OCI-LY3 (cell line): ENCODE data around the gene TMC2.

Experiments used
- H2AFZ ChIP-seq: fragments of 200-600, 300-600 bp; shearing (Covaris generic); 2 replicates; pipeline ENCODE4 v1.6.0; 2014; ENCODE audit warnings: antibody characterized with exemption, low read depth, low read length
- H3K27ac ChIP-seq: fragments of 200-600, 300-600 bp; sonication (generic); 2 replicates; pipeline ENCODE4 v1.5.1; 2014; ENCODE audit warnings: mild to moderate bottlenecking, low read length, moderate library complexity, mixed read lengths
- H3K27me3 ChIP-seq: fragments of 200-600, 300-600 bp; sonication (generic); 2 replicates; pipeline ENCODE4 v1.6.1; 2014; ENCODE audit warnings: low read depth, low read length, mixed read lengths
- H3K36me3 ChIP-seq: fragments of 200-600, 300-600 bp; sonication (generic); replicated peaks from 2 replicates; pipeline ENCODE3; 2014; ENCODE audit warnings: low read depth, low read length, mixed read lengths
- H3K4me1 ChIP-seq: fragments of 300-600, 200-600 bp; sonication (generic); 2 replicates; pipeline ENCODE4 v1.6.1; 2014; ENCODE audit warnings: low read length, mixed read lengths
- H3K4me2 ChIP-seq: fragments of 200-600, 300-600 bp; sonication (generic); 2 replicates; pipeline ENCODE4 v1.6.1; 2014; ENCODE audit warnings: low read length, mixed read lengths
- H3K4me3 ChIP-seq: fragments of 300-600, 200-600 bp; sonication (generic); 2 replicates; pipeline ENCODE4 v1.5.1; 2014; ENCODE audit warnings: antibody characterized with exemption, mild to moderate bottlenecking, low read length, moderate library complexity
- H3K79me2 ChIP-seq: fragments of 300-600, 200-600 bp; shearing (Covaris generic); 2 replicates; pipeline ENCODE4 v1.6.1; 2014; ENCODE audit warnings: mild to moderate bottlenecking, low read length, mixed read lengths
- H3K9ac ChIP-seq: fragments of 300-600, 200-600 bp; shearing (Covaris generic); 2 replicates; pipeline ENCODE4 v1.6.0; 2014; ENCODE audit warnings: mild to moderate bottlenecking, low read length, moderate library complexity
- H3K9me3 ChIP-seq: fragments of 200-600, 300-600 bp; shearing (Covaris generic); 2 replicates; pipeline ENCODE4 v1.6.1; 2014; ENCODE audit warnings: low read length, mixed read lengths; ENCODE audit not compliant: insufficient read depth
- H4K20me1 ChIP-seq: fragments of 200-600, 300-600 bp; sonication (generic); 2 replicates; pipeline ENCODE4 v1.6.1; 2016; ENCODE audit warnings: low read length, mixed read lengths; ENCODE audit not compliant: insufficient read depth
- EZH2phosphoT487 ChIP-seq: fragments of 200-600 bp; shearing (Covaris generic); IDR thresholded peaks from 2 replicates; pipeline ENCODE4 v1.6.1; 2018; ENCODE audit warnings: antibody characterized with exemption, mixed run types, low read depth
- TF ChIP-seq, protein P1 (sequence below): fragments of 200-600, 300-600 bp; sonication (generic); IDR thresholded peaks from 2 replicates; pipeline ENCODE4 v1.5.1; 2014; ENCODE audit warnings: antibody characterized with exemption, low read length, low read depth

TMC2 gene

DNA sequence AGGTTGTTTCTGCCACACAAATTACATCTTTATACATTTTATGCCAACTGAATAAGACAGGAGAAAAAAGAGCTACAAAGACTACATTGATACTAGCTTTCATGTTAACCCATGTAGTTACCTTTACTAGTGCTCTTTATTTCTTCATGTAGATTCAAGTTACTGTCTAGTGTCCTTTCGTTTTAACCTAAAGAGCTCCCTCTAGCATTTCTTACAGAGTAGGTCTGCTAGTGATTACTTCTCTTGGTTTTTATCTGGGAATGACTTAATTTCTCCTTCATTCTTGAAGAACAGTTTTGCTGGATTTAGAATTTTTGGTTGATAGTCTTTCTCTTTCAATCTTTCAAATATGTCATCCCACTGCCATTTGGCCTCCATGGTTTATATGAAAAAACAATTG, 94.9 kb downstream of the TMC2 start:
- Histone ChIP-seq H3K79me2 (no peaks in the 10 kb centered on the region), H3K27ac (no peak overlapping the region), H4K20me1 (no peaks in the 10 kb centered on the region), H3K36me3 (no peaks in the 10 kb centered on the region), H3K9me3 (no peaks in the 10 kb centered on the region), H2AFZ (no peak overlapping the region), H3K27me3 (peaks cover 40% of the 10 kb centered on the region), H3K4me1 (no peaks in the 10 kb centered on the region), H3K4me2 (no peak overlapping the region), H3K9ac (no peak overlapping the region), H3K4me3 (no peak overlapping the region)
- TF ChIP-seq EZH2phosphoT487, result no peak
- TF ChIP-seq, protein P1, sequence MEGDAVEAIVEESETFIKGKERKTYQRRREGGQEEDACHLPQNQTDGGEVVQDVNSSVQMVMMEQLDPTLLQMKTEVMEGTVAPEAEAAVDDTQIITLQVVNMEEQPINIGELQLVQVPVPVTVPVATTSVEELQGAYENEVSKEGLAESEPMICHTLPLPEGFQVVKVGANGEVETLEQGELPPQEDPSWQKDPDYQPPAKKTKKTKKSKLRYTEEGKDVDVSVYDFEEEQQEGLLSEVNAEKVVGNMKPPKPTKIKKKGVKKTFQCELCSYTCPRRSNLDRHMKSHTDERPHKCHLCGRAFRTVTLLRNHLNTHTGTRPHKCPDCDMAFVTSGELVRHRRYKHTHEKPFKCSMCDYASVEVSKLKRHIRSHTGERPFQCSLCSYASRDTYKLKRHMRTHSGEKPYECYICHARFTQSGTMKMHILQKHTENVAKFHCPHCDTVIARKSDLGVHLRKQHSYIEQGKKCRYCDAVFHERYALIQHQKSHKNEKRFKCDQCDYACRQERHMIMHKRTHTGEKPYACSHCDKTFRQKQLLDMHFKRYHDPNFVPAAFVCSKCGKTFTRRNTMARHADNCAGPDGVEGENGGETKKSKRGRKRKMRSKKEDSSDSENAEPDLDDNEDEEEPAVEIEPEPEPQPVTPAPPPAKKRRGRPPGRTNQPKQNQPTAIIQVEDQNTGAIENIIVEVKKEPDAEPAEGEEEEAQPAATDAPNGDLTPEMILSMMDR, result peak; percentile 50

GRCh38 chr20:2633381-2633780, 97.0 kb downstream of the TMC2 start:
- Histone ChIP-seq H3K27ac (no peak overlapping the region), H3K36me3 (no peaks in the 10 kb centered on the region), H2AFZ (no peak overlapping the region), H3K79me2 (no peaks in the 10 kb centered on the region), H3K9me3 (no peaks in the 10 kb centered on the region), H3K4me3 (no peak overlapping the region), H3K9ac (no peak overlapping the region), H3K4me1 (no peaks in the 10 kb centered on the region), H3K4me2 (no peak overlapping the region), H4K20me1 (no peaks in the 10 kb centered on the region), H3K27me3 (peaks cover 38% of the 10 kb centered on the region)
- TF ChIP-seq EZH2phosphoT487, result no peak
- TF ChIP-seq, protein P1, result no peak

DNA sequence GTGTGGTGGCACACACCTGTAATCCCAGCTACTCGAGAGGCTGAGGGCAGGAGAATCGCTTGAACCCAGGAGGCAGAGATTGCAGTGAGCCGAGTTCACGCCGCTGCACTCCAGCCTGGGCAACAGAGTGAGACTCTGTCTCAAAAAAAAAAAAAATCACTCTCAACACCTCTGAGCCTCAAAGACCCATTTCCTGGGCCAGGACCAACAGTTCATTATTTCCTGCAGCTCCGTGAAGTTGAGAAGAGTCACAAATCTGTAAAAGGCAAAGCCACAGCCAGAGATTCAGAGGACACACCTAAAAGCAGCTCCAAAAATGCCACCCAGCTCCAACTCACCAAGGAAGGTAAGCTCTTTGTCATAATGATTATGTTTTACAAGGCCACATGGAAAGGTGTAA, 100.9 kb downstream of the TMC2 start:
- H3K4me2 ChIP-seq, result no peak overlapping the region
- H3K27me3 ChIP-seq, result peaks cover 30% of the 10 kb centered on the region
- no peak overlapping the region for H3K4me3 ChIP-seq
- H3K36me3 ChIP-seq, result peaks cover 4% of the 10 kb centered on the region
- H4K20me1 ChIP-seq, result no peaks in the 10 kb centered on the region
- no peak overlapping the region for H2AFZ ChIP-seq
- H3K4me1 ChIP-seq, result no peaks in the 10 kb centered on the region
- TF ChIP-seq EZH2phosphoT487, result no peak
- TF ChIP-seq, protein P1, result no peak
- H3K27ac ChIP-seq, result no peak overlapping the region
- H3K9me3 ChIP-seq, result no peaks in the 10 kb centered on the region
- no peak overlapping the region for H3K9ac ChIP-seq
- no peaks in the 10 kb centered on the region for H3K79me2 ChIP-seq

- Histone ChIP-seq H3K9ac (no peak overlapping the region), H4K20me1 (no peaks in the 10 kb centered on the region), H3K9me3 (no peaks in the 10 kb centered on the region), H3K4me2 (no peak overlapping the region), H3K36me3 (peaks cover 13% of the 10 kb centered on the region), H2AFZ (no peak overlapping the region), H3K79me2 (no peaks in the 10 kb centered on the region), H3K4me3 (no peak overlapping the region), H3K4me1 (no peaks in the 10 kb centered on the region), H3K27ac (no peak overlapping the region), H3K27me3 (0 out of 2 replicates have a peak, but pooled peaks cover 5% of the 10 kb centered on the region)
- no peak for TF ChIP-seq EZH2phosphoT487
- TF ChIP-seq, protein P1, result no peak
Measured at GRCh38 chr20:2640260-2640659, 103.9 kb downstream of the TMC2 start.
